ENCODE results near the gene D2HGDH.

- no peak for TF ChIP-seq CTCF (conservative IDR thresholded peaks at IDR 0.05)
- TF ChIP-seq EZH2 (IDR thresholded peaks at IDR 0.05; ENCODE audit: low read depth), result no peak
Measured at GRCh38 chr2:241812730-241813643, 78.6 kb downstream of the D2HGDH start.
